Upper lobe of right lung (tissue), 1 donor: Measurements from ENCODE around the gene DRC7. TPM values are rescaled to one million over a fixed set of nuclear protein-coding genes. Genes with fewer than 3 reads are reported as not detected.
A peak's percentile ranks its signal among the peaks of the same experiment; 100 is the strongest.

Source experiments
- ATAC-seq: fragments of 200-7000 bp; cut with Tn5 transposase; one replicate; pipeline ENCODE4 v1.9.1; 2020; ENCODE audit warnings: mild to moderate bottlenecking, moderate library complexity
- DNase-seq: peaks from one replicate; pipeline ENCODE4 v3.0.0-alpha.2; 2020
- H3K27ac ChIP-seq: fragments of 200-600 bp; one replicate; pipeline ENCODE4 v1.8.0; 2022
- H3K27me3 ChIP-seq: fragments of 200-600 bp; one replicate; pipeline ENCODE4 v1.8.0; 2022; ENCODE audit warnings: mild to moderate bottlenecking
- H3K36me3 ChIP-seq: fragments of 200-600 bp; one replicate; pipeline ENCODE4 v1.8.0; 2022
- H3K4me1 ChIP-seq: fragments of 200-600 bp; one replicate; pipeline ENCODE4 v1.8.0; 2022
- H3K4me3 ChIP-seq: fragments of 200-600 bp; one replicate; pipeline ENCODE4 v1.8.0; 2022; ENCODE audit warnings: mild to moderate bottlenecking
- H3K9me3 ChIP-seq: fragments of 200-600 bp; one replicate; pipeline ENCODE4 v1.8.0; 2022
- CTCF ChIP-seq: fragments of 200-600 bp; IDR thresholded peaks from one replicate; pipeline ENCODE4 v1.8.0; 2022; ENCODE audit warnings: antibody characterized with exemption
- intact Hi-C: fragments of 100-400 bp; cut with DNase I; formaldehyde crosslinking; loops from one replicate; pipeline ENCODE4 v1.11.0; 2022
- total RNA-seq: library from RNA; stranded (reverse); fragmentation: NEBNext Ultra II Directional; extraction: Animal tissue kit (Norgen Biotek cat#: 25700); gene quantifications from one replicate; pipeline ENCODE4 v1.2.1, GENCODE V29; 2021
- donor health status: DM: no; HTN: yes; CAD: no; lungs with severe emphysema.

DRC7 gene
- total RNA-seq, 1 donor from 2014 or later = not detected

GRCh38 chr16:57734308-57734924, 39.8 kb downstream of the DRC7 start:
- H3K9me3 ChIP-seq = no peaks in the 10 kb centered on the region
- peak overlapping the region; percentile 85 for H3K4me3 ChIP-seq
- DNase-seq = no peak
- H3K27me3 ChIP-seq = no peaks in the 10 kb centered on the region
- TF ChIP-seq CTCF = no peak
- peaks cover 22% of the 10 kb centered on the region for H3K4me1 ChIP-seq
- intact Hi-C loops = no loop called here
- no peak for ATAC-seq
- peak overlapping the region; percentile 93 for H3K27ac ChIP-seq
- H3K36me3 ChIP-seq = no peaks in the 10 kb centered on the region

- intact Hi-C loops = no loop called here
- Histone ChIP-seq H3K9me3 (no peaks in the 10 kb centered on the region), H3K27me3 (no peaks in the 10 kb centered on the region), H3K4me1 (peaks cover 22% of the 10 kb centered on the region), H3K36me3 (no peaks in the 10 kb centered on the region), H3K27ac (peak overlapping the region; percentile 93), H3K4me3 (peak overlapping the region; percentile 85)
- ATAC-seq = peak; percentile 95
- TF ChIP-seq CTCF = no peak
- DNase-seq = peak; percentile 99
These were observed 40.5 kb downstream of the DRC7 start for GRCh38 chr16:57734925-57735754.

- no peaks in the 10 kb centered on the region for H3K27me3 ChIP-seq
- peaks cover 22% of the 10 kb centered on the region for H3K4me1 ChIP-seq
- ATAC-seq (no peak), DNase-seq (no peak)
- no peaks in the 10 kb centered on the region for H3K9me3 ChIP-seq
- peak within 1 kb of the TSS; percentile 93 for H3K27ac ChIP-seq
- H3K4me3 ChIP-seq = peak within 1 kb of the TSS; percentile 85
- intact Hi-C loops = no loop called here
- no peaks in the 10 kb centered on the region for H3K36me3 ChIP-seq
- TF ChIP-seq CTCF = no peak
These were observed 41.3 kb downstream of the DRC7 start, which contains the start of gene KATNB1 for GRCh38 chr16:57735755-57736418. Gene KATNB1, plus strand, starts transcription at chr16:57735770. Its CDS starts 1,474 bp downstream, at chr16:57737244.

GRCh38 chr16:57736419-57737351, 42.1 kb downstream of the DRC7 start:
- intact Hi-C loops = no loop called here
- Histone ChIP-seq H3K9me3 (no peaks in the 10 kb centered on the region), H3K4me3 (peak overlapping the region; percentile 66), H3K4me1 (peaks cover 22% of the 10 kb centered on the region), H3K27me3 (no peaks in the 10 kb centered on the region), H3K27ac (peak overlapping the region; percentile 85), H3K36me3 (no peaks in the 10 kb centered on the region)
- DNase-seq (peak; percentile 67), ATAC-seq (peak; percentile 5)
- no peak for TF ChIP-seq CTCF

GRCh38 chr16:57738844-57739243, 44.2 kb downstream of the DRC7 start:
- Histone ChIP-seq H3K4me1 (peaks cover 22% of the 10 kb centered on the region), H3K36me3 (no peaks in the 10 kb centered on the region), H3K9me3 (no peaks in the 10 kb centered on the region), H3K27ac (no peak overlapping the region), H3K4me3 (no peak overlapping the region), H3K27me3 (no peaks in the 10 kb centered on the region)
- TF ChIP-seq CTCF = no peak
- ATAC-seq (no peak), DNase-seq (no peak)
- intact Hi-C loops = no loop called here
